MCF 10A (cell line): ENCODE data around the gene NKIRAS2. TPM values are rescaled to one million over a fixed set of nuclear protein-coding genes. Genes with fewer than 3 reads are reported as not detected.

Experiments
- BruUV-seq: library from RNA; stranded (reverse); fragments of 400-500 nt; replicated peaks from 2 replicates; lab custom pipeline; 2021; lab: Mats Ljungman, UMichigan
- CTCF ChIA-PET: fragments of 300-600 bp; sonication (Branson Sonifier 250); formaldehyde crosslinking; extraction: SDS; loops from one replicate; lab custom pipeline; 2021; ENCODE audit warnings: antibody characterized with exemption, inconsistent platforms; lab: Yijun Ruan, JAX
- POLR2A ChIA-PET: fragments of 300-600, 350-650 bp; sonication (Branson Sonifier 250); formaldehyde crosslinking; extraction: SDS; loops from one replicate; lab custom pipeline; 2020; ENCODE audit warnings: antibody characterized with exemption, inconsistent platforms; lab: Yijun Ruan, JAX
- DNase-seq: peaks from one replicate; pipeline ENCODE4 v3.0.0-alpha.2; 2018; ENCODE audit not compliant: unreplicated experiment
- H3K27ac Mint-ChIP-seq: one replicate; pipeline ENCODE4 v1.8.0; 2022; ENCODE audit warnings: mild to moderate bottlenecking, low read depth, mixed read lengths; ENCODE audit not compliant: unreplicated experiment
- H3K27me3 Mint-ChIP-seq: one replicate; pipeline ENCODE4 v1.8.0; 2022; ENCODE audit warnings: mixed read lengths; ENCODE audit not compliant: insufficient read depth, unreplicated experiment
- H3K36me3 Mint-ChIP-seq: one replicate; pipeline ENCODE4 v1.8.0; 2022; ENCODE audit warnings: mild to moderate bottlenecking, moderate library complexity, mixed read lengths; ENCODE audit not compliant: insufficient read depth, unreplicated experiment
- H3K4me1 Mint-ChIP-seq: one replicate; pipeline ENCODE4 v1.8.0; 2022; ENCODE audit warnings: mixed read lengths; ENCODE audit not compliant: insufficient read depth, unreplicated experiment
- H3K4me3 Mint-ChIP-seq: one replicate; pipeline ENCODE4 v1.8.0; 2022; ENCODE audit warnings: mild to moderate bottlenecking, moderate library complexity, mixed read lengths; ENCODE audit not compliant: unreplicated experiment
- H3K9me3 Mint-ChIP-seq: one replicate; pipeline ENCODE4 v1.8.0; 2022; ENCODE audit warnings: mixed read lengths; ENCODE audit not compliant: unreplicated experiment
- CTCF ChIP-seq: fragments of 200-600 bp; IDR thresholded peaks from one replicate; pipeline ENCODE4 v1.8.0; 2022; ENCODE audit warnings: antibody characterized with exemption, mild to moderate bottlenecking; ENCODE audit not compliant: unreplicated experiment
- intact Hi-C: fragments of 100-400 bp; cut with micrococcal nuclease; formaldehyde crosslinking; loops from 2 replicates; pipeline ENCODE4 v1.14.1; 2022
- total RNA-seq: library from RNA; stranded (reverse); gene quantifications from 2 replicates; pipeline ENCODE4 v1.2.3, GENCODE V29; 2022

Gene NKIRAS2
- total RNA-seq, 1 experiment from 2014 or later = 34.1 TPM

- no peak for TF ChIP-seq CTCF
- Mint-ChIP-seq H3K4me3 (no peak overlapping the region), H3K9me3 (no peaks in the 10 kb centered on the region), H3K4me1 (no peaks in the 10 kb centered on the region), H3K36me3 (peaks cover 99% of the 10 kb centered on the region), H3K27ac (no peak overlapping the region), H3K27me3 (no peaks in the 10 kb centered on the region)
- DNase-seq = no peak
- CTCF ChIA-PET = interaction anchor here (0.8 kb wide), 1 partner anchor 65 kb away, joined by 3 read pairs; no protein-coding TSS in a partner anchor
- no TSS peak for BruUV-seq
- POLR2A ChIA-PET = interaction anchor here (0.8 to 1.3 kb wide), 2 partner anchors 8 to 13 kb away, joined by 4 to 7 read pairs; no protein-coding TSS in a partner anchor
- intact Hi-C loops = no loop called here
Measured at GRCh38 chr17:41982026-41982760, 37.7 kb upstream of the NKIRAS2 start.

- POLR2A ChIA-PET = interaction anchor here (1.0 to 1.6 kb wide), 5 partner anchors 8 to 18 kb away, joined by 3 to 8 read pairs (median 4); partner anchors contain the start of gene CNP
- H3K9me3 Mint-ChIP-seq = no peaks in the 10 kb centered on the region
- no TSS peak for BruUV-seq
- H3K27me3 Mint-ChIP-seq = no peaks in the 10 kb centered on the region
- H3K4me1 Mint-ChIP-seq = no peaks in the 10 kb centered on the region
- intact Hi-C loops = no loop called here
- DNase-seq = no peak
- no peak for TF ChIP-seq CTCF
- no peak overlapping the region for H3K27ac Mint-ChIP-seq
- no peak overlapping the region for H3K4me3 Mint-ChIP-seq
- CTCF ChIA-PET = no interaction called here
- peaks cover 100% of the 10 kb centered on the region for H3K36me3 Mint-ChIP-seq
Measured at GRCh38 chr17:41984454-41984853, 35.4 kb upstream of the NKIRAS2 start.

GRCh38 chr17:41985919-41986318, 34.0 kb upstream of the NKIRAS2 start:
- H3K27me3 Mint-ChIP-seq = no peaks in the 10 kb centered on the region
- TF ChIP-seq CTCF = no peak
- POLR2A ChIA-PET = interaction anchor here (0.6 to 2.3 kb wide), 4 partner anchors 11 to 327 kb away, joined by 3 to 6 read pairs (median 4); partner anchors contain the start of gene ACLY
- CTCF ChIA-PET = no interaction called here
- intact Hi-C loops = no loop called here
- no peaks in the 10 kb centered on the region for H3K9me3 Mint-ChIP-seq
- H3K27ac Mint-ChIP-seq = no peak overlapping the region
- peaks cover 100% of the 10 kb centered on the region for H3K36me3 Mint-ChIP-seq
- H3K4me3 Mint-ChIP-seq = no peak overlapping the region
- no TSS peak for BruUV-seq
- H3K4me1 Mint-ChIP-seq = no peaks in the 10 kb centered on the region
- no peak for DNase-seq

- no peaks in the 10 kb centered on the region for H3K9me3 Mint-ChIP-seq
- H3K4me1 Mint-ChIP-seq = no peaks in the 10 kb centered on the region
- no TSS peak for BruUV-seq
- H3K27me3 Mint-ChIP-seq = no peaks in the 10 kb centered on the region
- ChIA-PET CTCF (interaction anchor here (1.0 kb wide), 1 partner anchor 23 kb away, joined by 3 read pairs; no protein-coding TSS in a partner anchor), POLR2A (interaction anchor here (0.6 to 2.3 kb wide), 5 partner anchors 10 to 326 kb away, joined by 3 to 10 read pairs (median 4); partner anchors contain the start of gene CNP)
- H3K4me3 Mint-ChIP-seq = no peak overlapping the region
- no peak for DNase-seq
- intact Hi-C loops = no loop called here
- TF ChIP-seq CTCF = no peak
- peaks cover 100% of the 10 kb centered on the region for H3K36me3 Mint-ChIP-seq
- no peak overlapping the region for H3K27ac Mint-ChIP-seq
Measured at GRCh38 chr17:41986634-41987033, 33.3 kb upstream of the NKIRAS2 start.
